GM18868 (cell line): ENCODE measurements around the gene SNF8.

Experiments
- ATAC-seq: cut with Tn5 transposase; IDR thresholded peaks from one replicate; pipeline ENCODE4 v1.9.1; 2021; ENCODE audit warnings: mild to moderate bottlenecking, moderate library complexity; ENCODE audit not compliant: unreplicated experiment

Gene SNF8

DNA sequence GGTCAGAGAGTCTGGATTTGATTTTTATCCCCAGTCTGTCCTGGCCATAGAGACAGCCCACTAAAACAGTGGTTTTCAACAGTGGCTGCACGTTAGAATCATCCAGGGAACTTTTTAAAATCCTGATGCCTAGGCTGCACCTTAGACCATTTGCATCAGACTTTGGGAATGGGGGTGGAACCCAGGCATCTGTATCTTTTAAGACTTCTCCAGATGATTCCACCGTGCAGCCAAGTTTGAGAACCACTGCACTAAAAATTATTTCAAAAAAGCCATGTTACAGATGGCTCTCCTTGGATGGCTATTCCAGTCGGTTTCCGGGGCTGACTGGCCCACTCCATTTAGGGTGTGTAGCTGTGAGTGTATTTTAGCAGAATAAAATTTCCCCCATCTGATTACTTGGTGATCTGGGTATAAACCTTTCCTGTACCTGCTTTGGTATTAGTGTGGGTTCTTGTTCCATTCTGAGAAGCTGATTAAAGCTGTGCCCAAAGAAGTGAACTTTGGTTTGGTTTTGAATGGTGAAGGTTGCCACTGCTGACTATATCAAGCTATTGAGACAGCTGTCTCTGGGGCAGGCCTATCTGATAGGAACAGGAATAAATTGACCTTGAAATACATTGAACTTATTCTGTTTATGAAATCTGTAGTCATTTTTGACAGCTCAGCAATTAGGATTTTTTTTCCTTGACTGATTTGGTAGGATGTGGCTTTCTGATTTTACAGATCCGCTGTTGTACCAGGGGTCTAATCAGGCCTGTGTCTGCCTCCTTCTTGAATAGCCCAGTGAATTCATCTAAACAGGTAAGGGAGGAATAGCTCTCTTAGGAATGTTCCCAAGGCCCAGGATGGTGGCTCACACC, 50.8 kb downstream of the SNF8 start:
- ATAC-seq: no peak

- no peak for ATAC-seq
Observed at GRCh38 chr17:48892940-48893645, 51.5 kb downstream of the SNF8 start.

- no peak for ATAC-seq
Observed at GRCh38 chr17:48890086-48890485, 54.6 kb downstream of the SNF8 start.

DNA sequence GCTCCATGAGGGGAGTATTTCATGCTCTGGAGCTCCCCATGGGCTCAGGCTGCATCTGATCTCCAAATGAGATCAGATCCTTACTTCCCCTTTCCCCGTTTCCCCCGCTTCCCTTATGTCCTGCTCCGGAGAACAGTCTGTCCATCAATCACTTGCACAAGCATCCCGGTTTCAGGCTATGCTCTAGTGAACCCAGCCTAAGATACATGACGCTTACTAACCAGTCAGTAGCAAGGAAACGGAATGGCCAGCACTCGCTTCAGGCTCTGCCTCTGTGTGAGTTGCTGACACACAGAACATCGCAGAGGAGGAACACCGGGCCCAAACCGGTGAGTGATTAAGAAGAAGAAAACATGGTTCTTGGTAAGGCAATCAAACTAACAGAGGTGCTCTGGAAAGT, 61.5 kb downstream of the SNF8 start:
- ATAC-seq: no peak

- ATAC-seq: no peak
Observed at GRCh38 chr17:48882272-48882671, 62.4 kb downstream of the SNF8 start.
